Fibroblast of the aortic adventitia (primary cell): Measurements from ENCODE around the gene NUP107. TPM values are rescaled to one million over a fixed set of nuclear protein-coding genes. Genes with fewer than 3 reads are reported as not detected.

Experiments used
- DNase-seq: peaks from one replicate; pipeline ENCODE4 v3.0.0-alpha.2; 2010; ENCODE audit warnings: low read depth
- H3K4me3 ChIP-seq: 2 replicates; pipeline ENCODE4 v1.5.1; 2011; ENCODE audit warnings: low read depth, mild to moderate bottlenecking, control low read depth, low read length, moderate library complexity
- CTCF ChIP-seq: IDR thresholded peaks from 2 replicates; pipeline ENCODE4 v1.5.1; 2011; ENCODE audit warnings: mild to moderate bottlenecking, low read length, control low read depth, inconsistent platforms; ENCODE audit not compliant: insufficient read depth
- total RNA-seq: library from RNA; depleted of rRNA; stranded (reverse); fragments of >200 nt; gene quantifications from 2 replicates; pipeline ENCODE4 v1.2.3, GENCODE V29; 2012; ENCODE audit warnings: low replicate concordance

The NUP107 gene
- total RNA-seq, 1 donor = 83.7 TPM

GRCh38 chr12:68749443-68749842 lies 62.7 kb downstream of the NUP107 start:
- DNase-seq = no peak

GRCh38 chr12:68749861-68750260 lies 63.1 kb downstream of the NUP107 start:
- no peak for TF ChIP-seq CTCF
- no peak for DNase-seq
- H3K4me3 ChIP-seq = no peak overlapping the region

More at GRCh38 chr12:68749443-68749842, 62.7 kb downstream of the NUP107 start:
- no peak overlapping the region for H3K4me3 ChIP-seq
- TF ChIP-seq CTCF = no peak

- no peak for DNase-seq
- TF ChIP-seq CTCF = no peak
- no peak overlapping the region for H3K4me3 ChIP-seq
These were observed 63.7 kb downstream of the NUP107 start for GRCh38 chr12:68750506-68750905.

GRCh38 chr12:68755536-68756243 lies 68.9 kb downstream of the NUP107 start:
- no peak overlapping the region for H3K4me3 ChIP-seq
- no peak for DNase-seq
- TF ChIP-seq CTCF = no peak

- DNase-seq = peak; percentile 10
- no peak overlapping the region for H3K4me3 ChIP-seq
- TF ChIP-seq CTCF = no peak
These were observed 73.1 kb downstream of the NUP107 start for GRCh38 chr12:68759852-68760251.

GRCh38 chr12:68760806-68761441 lies 74.1 kb downstream of the NUP107 start:
- DNase-seq = no peak
- H3K4me3 ChIP-seq = no peak overlapping the region
- no peak for TF ChIP-seq CTCF
